NCI-H1694 treated with DMSO at 0.1 percent for 48 hours (cell line): ENCODE data around the gene TMTC1.

Source experiments
- DNase-seq: peaks from one replicate; lab custom pipeline; 2025; lab: John Stamatoyannopoulos, UW

TMTC1 gene

DNA sequence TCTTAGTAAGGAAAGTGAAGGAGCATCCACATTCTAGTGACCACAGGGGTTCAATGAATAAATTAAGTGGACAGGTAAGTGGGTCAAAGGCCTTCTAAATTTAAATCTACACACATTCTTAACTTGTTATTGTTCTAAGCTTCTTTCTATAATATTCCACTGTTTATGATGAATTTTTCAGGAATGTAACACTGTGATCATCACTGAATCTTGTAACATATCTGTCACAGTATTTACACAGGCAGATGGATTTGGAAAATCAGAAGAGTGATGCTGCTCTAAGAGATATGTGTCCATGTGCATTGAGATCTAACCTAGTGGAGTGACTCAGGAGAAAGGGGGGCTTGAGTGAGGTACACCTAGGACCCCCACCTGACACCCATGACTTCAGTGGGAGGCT lies 170.8 kb downstream of the TMTC1 start:
- no peak for DNase-seq

DNA sequence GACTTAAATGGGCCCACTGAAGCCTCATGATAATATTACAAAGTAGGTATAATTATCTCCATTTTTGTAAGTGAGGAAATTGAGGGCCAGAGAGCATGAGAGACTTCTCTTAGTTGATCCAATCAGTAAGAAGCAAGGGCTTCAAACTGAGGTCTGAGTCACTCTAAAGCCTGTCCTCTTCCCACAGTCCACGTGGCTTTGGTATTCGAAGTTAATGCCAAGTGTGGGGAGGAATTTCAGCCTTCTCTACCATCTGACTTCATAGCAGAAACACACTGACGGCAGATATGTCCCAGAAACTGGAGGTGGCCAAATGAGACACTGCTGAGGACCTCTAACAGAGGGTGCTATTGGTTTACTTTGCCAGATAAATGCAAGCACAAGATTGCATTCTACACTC lies 171.8 kb downstream of the TMTC1 start:
- DNase-seq: no peak

DNA sequence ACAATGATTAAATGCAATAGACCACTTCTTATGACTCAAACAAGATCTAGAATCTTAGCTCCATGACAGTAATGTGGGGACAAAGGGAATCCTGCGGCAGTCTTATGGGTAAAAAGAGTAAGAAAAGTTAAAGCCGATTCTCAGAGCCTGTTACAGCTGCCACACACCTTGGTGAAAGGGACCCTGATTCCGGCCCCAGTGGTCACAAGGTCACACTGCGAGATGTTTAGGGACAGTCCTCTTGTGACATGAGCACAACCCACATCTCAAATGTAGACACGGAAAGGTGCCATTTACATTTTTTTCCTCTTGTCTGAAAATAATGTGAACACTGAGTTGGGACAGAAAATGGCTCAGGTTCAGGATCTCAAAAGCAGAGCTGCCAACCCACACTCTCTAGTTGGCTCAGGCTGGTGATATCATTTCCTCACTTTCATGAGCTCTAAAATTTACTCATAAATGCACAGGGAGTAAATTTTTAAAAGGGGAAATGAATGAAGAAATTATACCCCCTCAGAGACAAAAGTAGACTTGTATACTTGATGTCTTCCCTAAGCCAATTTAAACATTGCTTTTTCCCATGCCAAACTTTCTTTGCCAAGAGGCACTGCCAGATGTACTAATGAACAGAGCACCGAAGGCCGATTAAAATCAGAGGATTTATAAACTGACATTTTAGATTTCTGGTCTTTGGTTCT lies 173.1 kb downstream of the TMTC1 start:
- no peak for DNase-seq

DNA sequence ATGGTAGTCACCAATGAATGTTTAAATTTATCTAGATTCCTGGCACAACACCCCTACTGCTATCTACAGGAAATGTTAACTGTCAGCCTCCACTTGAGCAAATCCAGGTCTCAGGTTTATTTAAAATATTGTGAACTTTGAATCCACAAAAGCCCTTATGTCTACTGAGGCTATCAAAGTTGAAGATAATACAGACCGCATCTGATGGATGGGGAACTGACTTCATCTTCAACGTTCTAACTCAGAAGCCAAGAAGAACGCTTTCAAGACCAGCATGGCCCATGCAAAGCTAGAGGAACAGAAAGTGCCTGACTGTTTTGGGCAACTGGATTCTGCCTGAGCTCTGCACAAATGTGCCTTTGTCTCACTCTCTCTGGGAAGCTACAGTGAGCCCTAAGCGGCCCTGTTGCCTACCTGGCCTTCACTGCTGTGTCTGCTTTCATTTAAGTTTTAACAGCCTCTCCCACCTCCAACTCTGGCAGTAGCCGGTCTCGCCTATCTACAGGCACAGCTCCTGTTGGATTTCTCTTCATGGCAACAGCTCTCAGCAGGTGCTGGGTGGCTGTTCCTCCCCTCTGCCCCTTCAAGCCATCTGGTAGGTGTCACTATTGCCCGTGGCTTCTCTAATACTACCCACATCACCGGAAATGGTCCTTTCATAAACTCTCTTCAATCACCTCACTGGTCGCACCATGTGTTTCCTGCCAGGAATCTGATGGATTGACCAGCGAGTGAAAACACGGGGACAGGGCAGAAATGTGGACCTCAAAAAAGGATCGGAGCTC lies 174.1 kb downstream of the TMTC1 start:
- DNase-seq: no peak

DNA sequence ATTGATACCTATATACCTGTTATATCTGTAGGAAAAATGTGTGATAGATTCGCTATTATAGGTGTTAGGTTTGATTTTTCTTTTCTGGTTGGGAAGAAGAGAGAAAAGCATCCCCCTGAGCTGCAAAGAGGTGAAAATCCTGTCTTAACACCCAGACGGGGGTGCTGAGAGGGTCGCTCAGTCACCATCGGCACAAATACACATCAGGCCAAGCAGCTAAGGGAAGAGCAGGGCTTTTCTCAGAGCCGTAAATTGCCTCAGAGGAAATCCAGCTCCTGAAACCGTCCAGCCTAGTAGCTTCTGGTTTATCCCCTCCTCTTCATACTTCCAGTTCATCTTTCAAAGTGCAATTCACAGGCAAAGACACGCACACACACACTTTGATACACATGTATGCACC lies 175.2 kb downstream of the TMTC1 start:
- DNase-seq: no peak

DNA sequence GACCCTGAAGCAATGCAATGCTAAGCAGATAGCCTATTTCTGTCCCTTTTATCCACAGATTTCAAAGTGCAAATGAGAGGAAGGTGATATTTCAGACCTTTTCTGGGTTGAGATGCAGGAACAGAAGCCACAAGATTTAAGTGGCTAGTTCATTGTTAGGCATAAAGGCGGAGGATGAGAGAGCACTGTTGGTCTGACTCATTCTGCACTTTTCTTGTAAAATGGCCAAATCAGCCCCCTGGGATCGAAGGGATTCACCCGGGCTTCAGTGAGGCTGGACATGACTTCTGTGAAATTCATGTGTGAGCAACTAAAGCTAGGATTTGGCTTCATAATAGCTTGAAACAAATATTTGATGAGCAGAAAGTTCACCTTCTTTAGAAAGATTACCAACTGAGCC lies 184.4 kb downstream of the TMTC1 start:
- DNase-seq: no peak

DNA sequence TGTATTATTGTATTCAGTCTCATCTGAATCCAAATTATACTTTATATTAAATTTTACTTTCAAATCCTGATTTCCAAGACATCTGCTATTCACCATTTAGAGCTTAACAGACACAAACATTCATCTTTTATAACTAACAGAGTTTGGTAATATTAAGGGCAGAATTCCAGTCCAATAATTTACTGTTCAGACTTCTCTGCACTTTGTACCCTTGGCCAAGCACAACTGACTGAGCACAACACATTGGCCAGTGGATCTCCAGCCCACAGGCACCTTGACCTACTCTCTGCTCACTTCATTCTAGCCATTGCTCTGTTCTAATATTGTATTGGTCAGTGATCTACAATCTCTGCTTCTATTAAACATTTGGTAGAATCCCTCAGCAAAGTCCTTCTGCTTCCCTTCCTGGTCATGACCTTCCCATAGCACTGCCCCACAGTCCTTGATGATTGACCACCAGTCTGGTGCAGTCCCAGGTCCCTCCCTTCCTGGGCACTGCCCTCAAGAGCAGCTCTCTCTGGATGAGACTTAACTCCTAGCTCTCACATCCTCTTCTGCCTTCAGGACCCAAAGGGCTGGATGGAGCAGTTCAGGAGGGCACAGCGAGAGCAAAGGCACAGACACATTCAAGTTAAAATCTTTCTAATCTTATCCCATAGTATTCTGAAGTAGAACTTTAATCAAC lies 188.5 kb downstream of the TMTC1 start:
- DNase-seq: no peak

DNA sequence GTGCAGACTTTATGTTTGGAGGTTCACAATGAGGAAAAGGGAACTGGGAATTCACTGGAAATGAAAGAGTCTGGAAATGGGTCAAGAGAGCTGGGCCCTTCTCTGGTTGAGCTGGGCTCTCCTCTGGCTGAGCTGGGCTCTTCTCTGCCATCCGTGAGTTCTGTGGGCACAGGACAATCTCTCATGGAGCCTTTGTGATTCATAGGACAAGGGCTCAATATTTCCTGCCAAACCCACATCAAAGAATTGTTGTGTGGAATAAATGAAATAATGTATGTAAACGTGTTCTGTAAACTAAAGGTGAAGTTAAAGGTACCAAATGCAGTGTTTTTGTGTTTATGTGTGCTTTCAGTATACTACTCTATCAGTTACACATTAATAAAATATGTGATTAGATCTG lies 190.7 kb downstream of the TMTC1 start:
- DNase-seq: no peak

DNA sequence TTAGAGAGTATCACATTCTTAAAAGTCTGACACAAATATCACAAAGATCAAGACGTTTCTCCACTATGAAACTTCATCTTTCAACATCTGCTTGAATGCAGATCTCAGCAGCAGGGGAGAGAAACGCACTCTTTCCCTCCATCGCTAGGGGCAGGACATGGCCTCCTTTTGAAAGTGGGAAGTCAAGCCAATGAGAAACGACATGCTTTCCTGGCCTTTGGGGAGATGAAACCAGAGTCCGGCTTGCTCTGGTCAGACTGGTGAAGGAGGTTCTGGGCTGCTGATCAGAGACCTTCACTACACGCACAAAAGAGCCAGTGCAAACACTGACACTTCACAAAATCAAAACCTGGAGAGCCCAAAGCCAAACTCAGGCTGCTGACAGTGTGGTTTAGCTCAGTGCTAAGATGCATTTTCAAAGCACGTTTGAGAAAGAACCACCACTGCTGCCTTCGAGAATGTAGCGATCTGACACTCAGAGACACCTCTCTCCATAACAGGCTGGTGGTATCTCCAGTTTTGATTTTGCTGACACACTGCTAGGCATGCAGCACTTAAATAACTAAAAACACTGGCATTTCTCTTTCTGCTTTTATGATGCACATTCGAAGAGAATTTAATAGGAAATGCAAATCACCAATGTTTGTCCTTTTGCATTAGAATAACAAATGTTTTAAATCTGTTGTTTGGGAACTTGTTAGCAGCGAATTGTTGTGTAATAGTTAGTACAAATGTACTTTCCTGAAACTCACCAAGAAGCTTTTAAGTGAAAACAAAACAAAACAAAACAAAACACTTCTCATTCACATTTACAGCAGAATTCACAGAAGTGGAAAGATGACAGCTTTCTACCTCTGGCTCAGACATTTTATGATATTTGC lies 192.4 kb downstream of the TMTC1 start:
- DNase-seq: no peak

DNA sequence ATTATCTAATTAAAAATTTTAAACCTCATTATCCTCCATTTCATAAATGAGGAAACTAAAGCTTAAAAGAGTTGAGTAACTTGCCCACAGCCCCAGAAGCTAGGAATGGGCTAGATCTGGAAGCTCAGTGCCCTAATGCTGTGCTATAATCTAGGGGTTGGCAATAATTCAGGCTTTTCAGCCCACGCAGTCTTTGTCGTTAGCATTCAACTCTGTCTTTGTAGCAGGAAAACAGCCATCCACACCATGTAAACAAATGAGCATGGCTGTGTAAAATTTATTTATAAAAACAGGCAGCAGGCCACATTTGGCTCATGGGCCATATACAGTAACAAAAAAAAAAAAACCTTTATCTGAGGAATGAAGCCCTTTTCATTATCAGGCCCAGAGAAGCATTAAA lies 193.9 kb downstream of the TMTC1 start:
- no peak for DNase-seq

DNA sequence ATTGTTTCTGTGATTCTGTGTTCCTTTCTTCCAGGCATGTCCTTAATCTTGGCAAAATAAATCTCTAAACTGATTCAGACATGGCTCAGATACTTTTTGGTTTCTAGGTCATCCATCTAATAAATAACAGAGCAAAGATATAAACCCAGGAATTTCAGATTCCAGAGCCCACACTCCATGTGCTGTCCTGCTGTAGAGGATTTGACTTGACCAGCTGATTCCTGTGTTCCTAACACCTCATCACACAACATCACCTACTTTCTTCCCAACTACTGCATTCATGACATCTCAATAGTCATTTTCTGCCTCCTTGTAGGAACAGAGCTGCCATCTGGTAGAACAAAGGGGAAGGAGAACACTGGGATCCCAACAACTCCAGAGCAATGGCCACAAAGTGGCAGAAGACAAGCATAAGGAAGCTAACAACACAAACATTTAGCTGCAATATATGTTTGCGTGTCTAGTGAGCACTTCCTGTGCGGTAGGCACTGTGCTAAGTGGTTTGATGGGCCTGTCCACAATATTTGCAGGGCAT lies 194.4 kb downstream of the TMTC1 start:
- DNase-seq: no peak

DNA sequence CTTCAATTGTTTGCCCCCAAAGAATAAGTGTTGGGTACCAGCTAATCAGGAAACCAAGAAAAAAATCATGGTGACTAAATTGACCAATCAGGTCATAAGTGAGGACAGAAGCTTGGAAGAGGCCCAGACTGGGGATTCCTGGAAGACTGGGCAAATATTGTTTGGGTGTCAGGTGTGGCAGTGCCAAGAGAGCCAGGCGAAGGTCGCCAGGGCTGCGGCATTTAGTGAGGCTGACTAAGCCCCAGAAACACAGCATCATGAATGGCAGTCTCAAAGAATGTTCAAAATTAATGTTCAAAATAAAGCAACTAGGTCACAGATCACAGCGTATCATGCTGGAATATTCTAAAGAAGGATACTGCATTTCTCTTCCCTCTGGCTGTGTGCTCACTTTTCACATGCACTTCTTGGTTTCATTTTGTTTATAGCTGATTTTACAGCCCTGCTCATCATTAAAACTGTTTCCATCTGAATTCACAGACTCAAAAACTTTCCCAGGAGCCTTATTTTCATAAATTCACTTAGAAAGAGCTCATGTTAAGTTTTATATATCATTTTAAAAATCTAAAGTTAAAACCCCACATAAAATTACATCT lies 201.0 kb downstream of the TMTC1 start:
- DNase-seq: no peak

DNA sequence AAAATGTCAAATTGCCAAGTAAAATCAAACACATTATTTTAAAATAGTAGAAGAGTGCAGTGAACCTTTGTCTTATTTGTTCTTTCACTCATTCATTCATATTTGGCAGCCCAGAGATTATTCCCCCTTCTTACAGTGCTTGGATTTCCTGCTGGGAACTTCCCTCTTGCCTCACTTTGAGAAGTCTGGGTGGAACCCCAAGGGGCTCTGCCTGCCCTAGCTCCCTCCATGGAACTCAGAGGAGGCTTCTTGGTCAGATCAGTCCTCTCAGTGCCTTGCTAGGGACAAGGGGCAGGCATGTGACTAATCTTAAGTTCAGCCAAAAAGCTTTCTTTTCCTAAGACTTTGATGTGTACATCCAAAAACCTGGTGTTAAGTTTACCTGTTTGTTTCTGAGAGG lies 201.6 kb downstream of the TMTC1 start:
- no peak for DNase-seq

DNA sequence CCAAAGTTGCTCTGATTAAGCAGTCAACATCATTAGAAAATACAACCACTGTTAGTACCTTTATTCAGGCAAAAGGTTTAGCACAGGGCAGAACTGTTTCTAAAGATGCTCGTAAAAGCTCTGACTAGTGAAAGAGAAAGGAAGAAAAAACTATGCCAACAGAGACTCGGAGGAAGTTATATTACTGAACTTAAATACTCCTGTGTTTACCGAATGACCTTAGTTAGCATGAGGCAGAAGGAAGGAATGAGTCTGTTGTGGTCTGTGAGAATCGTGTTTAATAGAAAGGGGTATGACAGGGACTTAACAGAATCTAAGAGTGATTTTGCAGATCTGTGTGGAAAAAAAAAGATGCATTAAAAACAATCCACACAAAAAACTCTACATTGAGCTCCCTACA lies 202.1 kb downstream of the TMTC1 start:
- no peak for DNase-seq

DNA sequence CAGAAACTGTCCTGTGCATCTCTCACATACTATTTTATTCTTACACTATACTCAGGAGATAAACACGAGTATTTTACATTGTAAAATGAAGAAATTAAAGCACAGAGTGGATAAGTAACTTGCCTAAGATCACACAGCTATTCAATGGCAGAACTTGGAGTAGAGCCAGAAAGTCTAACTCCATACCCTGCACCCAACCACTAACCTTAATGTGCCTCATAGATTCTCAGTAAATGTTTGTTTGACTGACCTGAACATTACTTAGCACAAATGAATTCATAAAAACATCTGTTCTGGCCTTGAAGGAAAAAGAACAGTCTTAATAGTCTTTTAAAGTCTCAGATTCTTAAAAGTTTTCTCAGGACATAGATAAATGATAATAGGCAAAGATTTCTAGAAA lies 202.8 kb downstream of the TMTC1 start:
- DNase-seq: no peak

DNA sequence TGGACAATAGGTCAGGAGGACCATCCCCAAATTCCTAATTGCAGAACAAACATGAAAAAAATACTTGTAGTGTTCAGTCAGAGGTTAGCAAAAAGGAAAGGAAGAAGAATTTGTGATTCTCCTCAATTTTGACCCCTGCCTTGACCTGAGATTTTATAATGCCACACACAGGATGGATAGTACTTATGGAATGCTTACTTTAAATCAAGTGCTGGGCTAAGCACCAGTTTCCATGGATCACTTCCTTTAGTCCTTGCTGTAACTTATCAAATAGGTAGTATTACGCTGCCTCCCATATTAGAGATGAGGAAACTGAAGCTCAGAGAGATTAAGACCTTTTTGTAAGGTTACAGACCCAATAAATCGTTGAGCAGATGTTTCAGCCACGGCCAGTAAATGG lies 205.0 kb downstream of the TMTC1 start:
- DNase-seq: no peak

DNA sequence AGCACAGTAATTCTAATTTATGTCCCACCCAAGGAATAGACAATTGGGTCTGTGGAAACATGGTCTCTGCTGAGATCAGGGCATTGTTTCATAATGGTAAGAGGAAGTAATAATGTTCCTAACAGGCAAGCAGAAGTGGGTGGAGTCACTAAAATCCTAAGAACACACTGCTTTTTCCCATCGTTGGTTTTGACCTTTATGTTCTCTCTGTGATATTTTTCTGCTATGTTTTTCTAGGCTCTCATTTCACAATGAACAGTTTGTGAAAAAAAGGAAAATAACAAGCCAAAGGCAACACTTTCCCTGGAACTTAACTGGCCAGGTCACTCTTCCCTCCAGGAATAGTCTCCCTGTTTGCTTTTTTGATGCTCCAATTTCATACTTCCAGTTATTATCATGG lies 205.7 kb downstream of the TMTC1 start:
- DNase-seq: no peak

DNA sequence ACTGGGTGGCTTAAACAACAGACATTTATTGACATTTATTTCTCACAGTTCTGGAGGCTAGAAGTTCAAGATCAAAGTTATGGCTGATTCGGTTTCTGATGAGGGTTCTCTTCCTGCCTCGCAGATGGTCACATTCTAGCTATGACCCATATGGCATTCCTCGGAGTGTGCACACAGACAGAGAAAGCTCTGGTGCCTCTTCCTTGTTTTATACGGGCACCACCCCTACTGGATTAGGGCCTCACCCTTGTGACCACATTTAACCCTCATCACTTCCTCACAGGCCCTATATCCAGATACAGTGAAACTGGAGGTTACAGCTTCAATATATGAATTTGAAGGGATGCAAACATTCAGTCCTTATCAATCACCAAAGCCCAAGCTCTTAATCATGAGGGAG lies 209.2 kb downstream of the TMTC1 start:
- no peak for DNase-seq

DNA sequence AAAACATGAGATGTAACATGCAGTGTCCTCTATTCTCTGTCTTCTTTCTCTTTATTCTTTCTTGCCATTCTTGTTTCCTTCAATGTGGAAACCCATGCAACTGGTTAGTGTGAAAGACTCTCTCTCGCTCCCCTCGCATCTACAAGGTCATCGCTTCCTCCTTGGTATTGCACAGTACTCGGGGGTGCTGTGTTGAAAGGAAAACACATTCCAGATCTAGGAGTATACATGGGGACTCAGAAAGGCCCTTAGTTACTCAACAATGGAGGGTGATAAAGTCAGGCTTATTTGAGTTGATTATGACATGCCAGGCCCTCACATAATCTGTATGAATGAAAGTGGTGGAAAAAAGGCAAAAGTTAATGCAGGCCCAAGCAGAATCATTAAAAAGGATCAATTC lies 210.8 kb downstream of the TMTC1 start:
- DNase-seq: no peak

DNA sequence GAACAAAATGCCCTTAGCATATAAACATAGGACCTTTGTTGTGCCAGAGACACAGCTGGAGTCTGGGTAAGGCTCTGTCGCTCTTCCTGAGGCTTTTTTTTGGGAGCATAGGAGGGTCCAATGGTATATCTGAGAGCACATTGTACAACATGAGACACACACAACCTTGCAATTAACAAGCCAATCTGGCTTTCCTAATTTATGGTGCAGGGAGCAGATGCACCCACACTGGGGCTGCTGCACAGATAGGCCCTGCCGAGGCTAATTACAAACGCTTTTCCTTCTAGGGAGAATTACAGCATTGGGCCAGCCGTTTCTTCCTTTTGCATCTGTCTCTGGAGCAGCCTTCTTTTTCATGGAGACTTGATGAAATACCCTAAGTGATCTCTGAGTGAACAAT lies 211.3 kb downstream of the TMTC1 start:
- peak; percentile 90 for DNase-seq

DNA sequence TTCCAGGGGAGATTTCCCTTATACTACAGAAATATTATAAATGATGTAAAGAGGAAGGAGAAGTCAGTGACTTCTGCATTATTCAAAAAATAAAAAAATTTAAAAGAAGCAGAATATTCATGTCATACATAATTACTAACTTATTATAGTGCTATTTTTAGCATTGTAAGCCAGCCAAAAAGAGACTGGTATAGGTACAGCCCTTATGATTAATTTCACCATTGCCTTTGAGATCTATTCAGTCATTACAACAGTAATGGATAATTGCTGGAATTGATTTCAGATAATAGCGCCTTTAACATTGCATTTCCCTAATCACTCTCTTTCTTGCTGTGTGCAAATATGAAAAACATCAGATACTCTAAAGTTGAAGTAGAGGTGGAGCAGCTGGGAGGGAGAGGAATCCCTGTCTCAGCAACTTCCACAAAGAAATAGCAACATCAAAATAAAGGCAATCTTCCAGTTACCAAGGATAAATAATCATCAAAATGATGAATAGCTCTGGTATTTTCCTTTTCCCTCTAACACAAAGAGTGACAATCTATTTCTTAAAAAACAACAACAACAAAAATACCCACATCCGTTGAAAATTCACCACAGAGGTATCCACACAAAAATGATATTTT lies 214.5 kb downstream of the TMTC1 start:
- no peak for DNase-seq
